A673 (cell line): ENCODE measurements around the gene FNDC10. TPM values are rescaled to one million over a fixed set of nuclear protein-coding genes. Genes with fewer than 3 reads are reported as not detected.
"Not testable (repeated sequence)": the region's sequence is repeated elsewhere in the genome, so short reads cannot be mapped to it uniquely, and the experiment has no call there.

Experiments used
- BruUV-seq: library from RNA; stranded (reverse); fragments of 400-500 nt; replicated peaks from 2 replicates; lab custom pipeline; 2021; lab: Mats Ljungman, UMichigan
- CTCF ChIA-PET: fragments of 300-600 bp; sonication (Branson Sonifier 250); formaldehyde crosslinking; loops from one replicate; lab custom pipeline; 2022; ENCODE audit warnings: antibody characterized with exemption; lab: Charles Lee
- POLR2A ChIA-PET: fragments of 300-600 bp; sonication (Branson Sonifier 250); formaldehyde crosslinking; loops from one replicate; lab custom pipeline; 2022; ENCODE audit warnings: antibody characterized with exemption; ENCODE audit not compliant: low non-redundant PET; lab: Charles Lee
- DNase-seq: peaks from one replicate; pipeline ENCODE4 v3.0.0-alpha.2; 2015; ENCODE audit warnings: low spot score
- H3K27ac ChIP-seq: fragments of 200-600 bp; sonication (generic); 2 replicates; pipeline ENCODE4 v1.5.1; 2016; ENCODE audit warnings: mixed run types, low read depth, mild to moderate bottlenecking, mixed read lengths, antibody characterized with exemption, low read length; ENCODE audit not compliant: poor library complexity, severe bottlenecking
- H3K27me3 ChIP-seq: fragments of 200-600 bp; sonication (generic); replicated peaks from 2 replicates; pipeline ENCODE4 v1.6.1; 2017; ENCODE audit warnings: mixed run types, low read depth, mild to moderate bottlenecking, mixed read lengths, antibody characterized with exemption, low read length; ENCODE audit not compliant: insufficient read depth, poor library complexity
- H3K36me3 ChIP-seq: fragments of 200-600 bp; sonication (generic); 2 replicates; pipeline ENCODE4 v1.6.1; 2016; ENCODE audit warnings: mixed run types, mild to moderate bottlenecking, mixed read lengths, antibody characterized with exemption, low read length; ENCODE audit not compliant: insufficient read depth, poor library complexity, severe bottlenecking
- H3K4me1 ChIP-seq: fragments of 200-600 bp; sonication (generic); 2 replicates; pipeline ENCODE4 v1.6.1; 2017; ENCODE audit warnings: mixed run types, mild to moderate bottlenecking, mixed read lengths, antibody characterized with exemption, low read length; ENCODE audit not compliant: insufficient read depth, poor library complexity, severe bottlenecking
- H3K4me3 ChIP-seq: fragments of 200-600 bp; sonication (generic); 2 replicates; pipeline ENCODE4 v1.5.1; 2016; ENCODE audit warnings: low read depth, mixed run types, mild to moderate bottlenecking, mixed read lengths, low read length; ENCODE audit not compliant: poor library complexity, severe bottlenecking
- H3K9me3 ChIP-seq: fragments of 200-600 bp; sonication (generic); 2 replicates; pipeline ENCODE4 v1.6.1; 2016; ENCODE audit warnings: mixed run types, low read depth, mild to moderate bottlenecking, mixed read lengths, antibody characterized with exemption, low read length; ENCODE audit not compliant: poor library complexity, severe bottlenecking
- intact Hi-C: fragments of 100-400 bp; cut with micrococcal nuclease; formaldehyde crosslinking; loops from one replicate; pipeline ENCODE4 v1.10.0; 2022; ENCODE audit not compliant: unreplicated experiment
- total RNA-seq: library from RNA; stranded (reverse); gene quantifications from 2 replicates; pipeline ENCODE4 v1.2.3, GENCODE V29; 2021

FNDC10 gene
- total RNA-seq, 1 experiment from 2014 or later = 1.7 TPM

DNA sequence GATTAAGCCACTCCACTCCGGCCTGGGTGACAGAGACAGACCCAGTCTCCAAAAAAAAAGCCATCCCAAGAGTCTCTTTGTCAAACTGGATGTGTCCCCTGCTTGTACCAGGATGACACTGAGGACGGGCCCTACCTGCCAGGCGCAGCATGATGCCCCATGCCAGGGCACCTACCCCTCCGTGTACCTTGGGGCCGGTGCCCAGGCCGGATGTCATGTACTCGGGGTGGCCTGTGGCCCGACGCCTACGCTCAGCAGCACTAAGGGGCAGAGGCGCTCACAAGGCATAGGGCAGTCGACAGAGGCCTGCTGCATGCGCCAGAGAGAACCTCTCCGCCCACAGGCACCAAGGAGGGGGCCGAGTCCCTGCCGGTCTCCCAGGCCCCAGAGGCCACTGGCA is 39.4 kb upstream of the FNDC10 start:
- POLR2A ChIA-PET, BruUV-seq, H3K27me3 ChIP-seq, H3K4me1 ChIP-seq, H3K36me3 ChIP-seq, H3K9me3 ChIP-seq, intact Hi-C loops, CTCF ChIA-PET, DNase-seq, H3K4me3 ChIP-seq, H3K27ac ChIP-seq: not testable (repeated sequence)

DNA sequence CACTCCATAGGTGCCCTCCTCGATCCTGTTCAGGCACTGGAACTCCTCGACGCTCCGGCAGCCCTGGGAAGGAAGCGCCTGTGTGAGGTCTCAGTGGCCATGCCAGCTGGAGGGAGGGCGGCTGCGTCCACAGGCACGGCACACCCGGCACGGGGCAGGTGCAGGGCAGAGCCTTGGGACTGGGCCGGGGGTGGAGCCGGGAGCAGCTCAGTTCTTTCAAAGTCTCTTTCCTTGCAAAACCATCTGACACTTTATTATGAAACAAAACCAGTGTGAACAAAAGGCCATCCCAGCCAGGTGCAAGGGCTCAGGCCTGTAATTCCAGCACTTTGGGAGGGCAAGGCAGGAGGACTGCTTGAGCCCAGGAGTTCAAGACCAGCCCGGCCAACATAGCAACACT is 38.6 kb upstream of the FNDC10 start:
- POLR2A ChIA-PET = not testable (repeated sequence)

GRCh38 chr1:1637479-1637875 is 37.5 kb upstream of the FNDC10 start:
- CTCF ChIA-PET, POLR2A ChIA-PET, H3K9me3 ChIP-seq, intact Hi-C loops, H3K27ac ChIP-seq, BruUV-seq, H3K4me1 ChIP-seq, H3K36me3 ChIP-seq, DNase-seq, H3K27me3 ChIP-seq, H3K4me3 ChIP-seq: not testable (repeated sequence)

More for the DNA sequence above, 38.6 kb upstream of the FNDC10 start:
- intact Hi-C loops, DNase-seq, H3K27ac ChIP-seq, H3K9me3 ChIP-seq, CTCF ChIA-PET, BruUV-seq, H3K36me3 ChIP-seq, H3K27me3 ChIP-seq, H3K4me1 ChIP-seq, H3K4me3 ChIP-seq: not testable (repeated sequence)

DNA sequence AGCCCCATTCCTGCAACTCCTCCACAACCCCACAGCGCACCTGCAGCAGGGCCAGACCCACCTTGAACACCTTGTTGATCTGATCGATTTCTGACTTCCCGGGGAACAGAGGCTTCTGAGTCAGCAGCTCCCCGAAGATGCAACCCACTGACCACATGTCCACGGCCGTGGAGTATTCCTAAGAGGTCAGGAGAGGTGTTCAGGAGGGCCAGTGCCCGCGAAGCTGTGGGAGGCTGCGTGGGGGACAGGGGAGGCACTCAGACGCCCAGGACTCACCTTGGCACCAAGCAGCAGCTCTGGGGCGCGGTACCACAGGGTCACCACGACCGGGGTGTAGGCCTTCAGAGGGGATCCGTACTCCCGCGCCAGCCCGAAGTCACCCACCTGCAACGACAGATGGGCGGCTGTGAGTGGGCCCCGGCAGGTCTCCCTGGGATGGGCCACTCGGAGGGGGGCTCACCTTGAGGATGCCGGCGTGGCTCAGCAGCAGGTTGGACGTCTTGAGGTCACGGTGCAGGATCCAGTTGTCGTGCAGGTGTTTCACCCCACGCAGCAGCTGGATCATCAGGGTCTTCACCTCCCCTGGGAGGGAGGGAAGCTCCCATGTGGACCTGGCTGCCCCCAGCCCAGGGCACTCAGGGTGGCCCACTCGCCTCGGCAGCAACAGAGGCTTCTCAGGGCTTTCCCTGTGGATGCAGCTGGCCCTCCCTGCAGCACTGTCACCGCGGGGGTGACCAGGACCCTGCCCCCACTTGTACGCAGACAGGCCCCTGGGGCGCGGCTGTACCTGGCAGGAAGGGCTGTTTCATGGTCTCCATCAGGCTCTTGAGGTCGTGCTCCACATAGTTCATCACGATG is 36.9 kb upstream of the FNDC10 start:
- H3K36me3 ChIP-seq, CTCF ChIA-PET, H3K27ac ChIP-seq, H3K4me1 ChIP-seq, H3K4me3 ChIP-seq, H3K9me3 ChIP-seq, BruUV-seq, H3K27me3 ChIP-seq, POLR2A ChIA-PET, intact Hi-C loops, DNase-seq: not testable (repeated sequence)

DNA sequence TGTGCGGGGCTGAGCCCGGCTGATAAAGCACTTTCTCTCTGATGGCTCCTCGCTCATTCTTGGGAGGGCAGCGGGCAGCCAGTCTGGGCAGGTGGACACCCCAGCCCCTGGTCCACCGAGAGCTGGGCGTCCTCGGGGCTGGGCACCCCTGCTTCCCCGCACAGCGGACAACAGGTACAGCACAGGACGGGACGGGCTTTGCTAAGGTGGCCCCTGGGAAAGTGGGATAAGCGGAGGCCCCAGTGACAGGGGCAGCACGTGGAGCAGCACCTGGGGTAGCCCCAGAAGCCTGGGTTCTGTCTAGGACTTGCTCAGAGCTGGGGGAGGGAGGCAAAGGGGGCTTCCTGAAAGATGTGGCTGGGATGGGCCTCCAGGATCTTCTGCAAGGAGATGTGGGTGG is 34.7 kb upstream of the FNDC10 start:
- H3K9me3 ChIP-seq, H3K4me3 ChIP-seq, H3K36me3 ChIP-seq, DNase-seq, CTCF ChIA-PET, intact Hi-C loops, H3K27ac ChIP-seq, BruUV-seq, POLR2A ChIA-PET: not testable (repeated sequence)
- Histone ChIP-seq H3K4me1 (peaks cover 11% of the 10 kb centered on the region), H3K27me3 (peaks cover 18% of the 10 kb centered on the region)

DNA sequence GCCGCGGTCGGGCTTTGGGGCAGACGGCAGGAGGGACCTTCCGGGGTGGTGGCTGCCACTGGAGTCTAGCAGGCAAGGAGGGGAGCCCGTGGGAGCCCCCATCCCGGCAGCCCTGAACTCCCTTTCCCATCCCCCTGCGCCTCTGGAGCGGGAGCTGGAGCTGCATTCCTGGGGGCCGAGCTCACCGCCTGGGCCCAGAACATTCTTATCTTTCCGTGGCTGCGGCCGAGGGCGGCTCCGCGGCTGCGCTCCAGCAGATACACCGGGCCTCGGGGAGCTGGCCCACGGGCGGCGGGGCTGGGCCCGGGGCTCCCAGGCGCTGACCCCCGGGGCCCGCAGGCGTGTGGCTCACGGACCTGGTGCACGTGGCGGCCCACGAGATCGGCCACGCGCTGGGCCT is 33.5 kb upstream of the FNDC10 start:
- intact Hi-C loops, CTCF ChIA-PET, POLR2A ChIA-PET, H3K4me3 ChIP-seq, DNase-seq, H3K36me3 ChIP-seq, H3K27ac ChIP-seq, H3K9me3 ChIP-seq, BruUV-seq: not testable (repeated sequence)
- Histone ChIP-seq H3K4me1 (peaks cover 11% of the 10 kb centered on the region), H3K27me3 (peaks cover 18% of the 10 kb centered on the region)
